Fibroblast of skin of left biceps (primary cell): ENCODE results near the gene BCL11B.

Experiments
- DNase-seq, 2 experiments: peaks; one replicate each; pipeline ENCODE4 v3.0.0-alpha.2; 2013; ENCODE audit warnings: low read depth in 2 of 2

Gene BCL11B

GRCh38 chr14:99254328-99255009, 17.5 kb downstream of the BCL11B start:
- DNase-seq = no peak

GRCh38 chr14:99253890-99254289, 18.1 kb downstream of the BCL11B start:
- no peak for DNase-seq

GRCh38 chr14:99252940-99253868, 18.8 kb downstream of the BCL11B start:
- DNase-seq = no peak

- no peak for DNase-seq
Observed at GRCh38 chr14:99252443-99252939, 19.5 kb downstream of the BCL11B start.

GRCh38 chr14:99251721-99252120, 20.3 kb downstream of the BCL11B start:
- no peak for DNase-seq

GRCh38 chr14:99250636-99251208, 21.3 kb downstream of the BCL11B start:
- no peak for DNase-seq

GRCh38 chr14:99249389-99249788, 22.6 kb downstream of the BCL11B start:
- no peak for DNase-seq

GRCh38 chr14:99248761-99249171, 23.2 kb downstream of the BCL11B start:
- DNase-seq = no peak

GRCh38 chr14:99247772-99248171, 24.2 kb downstream of the BCL11B start:
- no peak for DNase-seq

GRCh38 chr14:99247101-99247729, 24.8 kb downstream of the BCL11B start:
- no peak for DNase-seq

GRCh38 chr14:99246536-99247097, 25.4 kb downstream of the BCL11B start:
- no peak for DNase-seq

- DNase-seq = no peak
Observed at GRCh38 chr14:99245564-99246511, 26.2 kb downstream of the BCL11B start.

- DNase-seq = no peak
Observed at GRCh38 chr14:99244941-99245563, 26.9 kb downstream of the BCL11B start.

GRCh38 chr14:99244367-99244901, 27.6 kb downstream of the BCL11B start:
- DNase-seq = no peak

- DNase-seq = no peak
Observed at GRCh38 chr14:99242816-99243721, 28.9 kb downstream of the BCL11B start.

- no peak for DNase-seq
Observed at GRCh38 chr14:99242238-99242637, 29.8 kb downstream of the BCL11B start.

- no peak for DNase-seq
Observed at GRCh38 chr14:99241325-99242010, 30.5 kb downstream of the BCL11B start.
